ENCODE results near the gene OR6J1.

The OR6J1 gene

DNA sequence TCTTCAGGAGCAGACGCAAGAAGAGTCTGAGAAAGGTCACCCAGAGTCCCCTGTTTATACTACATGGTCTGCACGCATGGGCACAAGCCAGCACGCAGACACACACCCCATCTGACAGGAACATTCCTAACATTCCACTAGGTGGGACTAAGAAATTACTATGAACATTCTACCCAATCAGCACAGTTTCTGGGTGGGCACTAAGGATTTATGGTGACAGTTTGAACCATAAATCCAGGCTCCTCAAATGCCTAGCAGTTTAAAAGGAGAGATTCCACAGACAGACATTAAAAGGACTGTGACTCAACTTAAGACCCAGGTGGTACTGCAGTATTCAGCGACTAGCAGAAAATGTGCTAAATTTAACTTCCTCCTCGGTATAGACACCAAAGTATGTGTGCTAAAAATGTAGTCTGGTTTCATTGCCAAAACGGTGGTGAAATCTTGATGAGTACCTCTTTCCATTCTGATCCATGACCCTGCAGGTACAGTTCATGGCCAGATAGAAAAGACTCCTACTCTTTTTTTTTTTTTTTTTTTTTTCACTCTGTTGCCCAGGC, 29.8 kb downstream of the OR6J1 start (continued):
- TF ChIP-seq GLIS2 (tag by site-specific recombination; IDR thresholded peaks at IDR 0.05): no peak
- TF ChIP-seq ZFP41 (tag by site-specific recombination; IDR thresholded peaks at IDR 0.05; ENCODE audit: borderline replicate concordance): no peak
- TF ChIP-seq RBAK (tag by site-specific recombination; IDR thresholded peaks at IDR 0.05): no peak
- TF ChIP-seq ZNF624 (tag by site-specific recombination; IDR thresholded peaks at IDR 0.05): no peak
- no peak for TF ChIP-seq TRIM28 (IDR thresholded peaks at IDR 0.05; ENCODE audit: borderline replicate concordance, low read length)
- TF ChIP-seq ZNF510 (tag by site-specific recombination; IDR thresholded peaks at IDR 0.05; ENCODE audit: insufficient replicate concordance): no peak
- no peak for TF ChIP-seq ZNF529 (tag by site-specific recombination; IDR thresholded peaks at IDR 0.05; ENCODE audit: insufficient replicate concordance)
- TF ChIP-seq GFI1B (tag by site-specific recombination; IDR thresholded peaks at IDR 0.05): no peak
- TF ChIP-seq, protein P1, sequence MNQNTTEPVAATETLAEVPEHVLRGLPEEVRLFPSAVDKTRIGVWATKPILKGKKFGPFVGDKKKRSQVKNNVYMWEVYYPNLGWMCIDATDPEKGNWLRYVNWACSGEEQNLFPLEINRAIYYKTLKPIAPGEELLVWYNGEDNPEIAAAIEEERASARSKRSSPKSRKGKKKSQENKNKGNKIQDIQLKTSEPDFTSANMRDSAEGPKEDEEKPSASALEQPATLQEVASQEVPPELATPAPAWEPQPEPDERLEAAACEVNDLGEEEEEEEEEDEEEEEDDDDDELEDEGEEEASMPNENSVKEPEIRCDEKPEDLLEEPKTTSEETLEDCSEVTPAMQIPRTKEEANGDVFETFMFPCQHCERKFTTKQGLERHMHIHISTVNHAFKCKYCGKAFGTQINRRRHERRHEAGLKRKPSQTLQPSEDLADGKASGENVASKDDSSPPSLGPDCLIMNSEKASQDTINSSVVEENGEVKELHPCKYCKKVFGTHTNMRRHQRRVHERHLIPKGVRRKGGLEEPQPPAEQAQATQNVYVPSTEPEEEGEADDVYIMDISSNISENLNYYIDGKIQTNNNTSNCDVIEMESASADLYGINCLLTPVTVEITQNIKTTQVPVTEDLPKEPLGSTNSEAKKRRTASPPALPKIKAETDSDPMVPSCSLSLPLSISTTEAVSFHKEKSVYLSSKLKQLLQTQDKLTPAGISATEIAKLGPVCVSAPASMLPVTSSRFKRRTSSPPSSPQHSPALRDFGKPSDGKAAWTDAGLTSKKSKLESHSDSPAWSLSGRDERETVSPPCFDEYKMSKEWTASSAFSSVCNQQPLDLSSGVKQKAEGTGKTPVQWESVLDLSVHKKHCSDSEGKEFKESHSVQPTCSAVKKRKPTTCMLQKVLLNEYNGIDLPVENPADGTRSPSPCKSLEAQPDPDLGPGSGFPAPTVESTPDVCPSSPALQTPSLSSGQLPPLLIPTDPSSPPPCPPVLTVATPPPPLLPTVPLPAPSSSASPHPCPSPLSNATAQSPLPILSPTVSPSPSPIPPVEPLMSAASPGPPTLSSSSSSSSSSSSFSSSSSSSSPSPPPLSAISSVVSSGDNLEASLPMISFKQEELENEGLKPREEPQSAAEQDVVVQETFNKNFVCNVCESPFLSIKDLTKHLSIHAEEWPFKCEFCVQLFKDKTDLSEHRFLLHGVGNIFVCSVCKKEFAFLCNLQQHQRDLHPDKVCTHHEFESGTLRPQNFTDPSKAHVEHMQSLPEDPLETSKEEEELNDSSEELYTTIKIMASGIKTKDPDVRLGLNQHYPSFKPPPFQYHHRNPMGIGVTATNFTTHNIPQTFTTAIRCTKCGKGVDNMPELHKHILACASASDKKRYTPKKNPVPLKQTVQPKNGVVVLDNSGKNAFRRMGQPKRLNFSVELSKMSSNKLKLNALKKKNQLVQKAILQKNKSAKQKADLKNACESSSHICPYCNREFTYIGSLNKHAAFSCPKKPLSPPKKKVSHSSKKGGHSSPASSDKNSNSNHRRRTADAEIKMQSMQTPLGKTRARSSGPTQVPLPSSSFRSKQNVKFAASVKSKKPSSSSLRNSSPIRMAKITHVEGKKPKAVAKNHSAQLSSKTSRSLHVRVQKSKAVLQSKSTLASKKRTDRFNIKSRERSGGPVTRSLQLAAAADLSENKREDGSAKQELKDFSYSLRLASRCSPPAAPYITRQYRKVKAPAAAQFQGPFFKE (tag by site-specific recombination; IDR thresholded peaks at IDR 0.05; ENCODE audit: borderline replicate concordance): no peak
- TF ChIP-seq SCRT2 (tag by site-specific recombination; IDR thresholded peaks at IDR 0.05): no peak
- no peak for TF ChIP-seq ZNF791 (tag by site-specific recombination; IDR thresholded peaks at IDR 0.05)
- TF ChIP-seq ZSCAN30 (tag by site-specific recombination; IDR thresholded peaks at IDR 0.05): no peak
- TF ChIP-seq GLI2 (tag by site-specific recombination; IDR thresholded peaks at IDR 0.05; ENCODE audit: borderline replicate concordance, low read depth): no peak
- TF ChIP-seq, protein P2, sequence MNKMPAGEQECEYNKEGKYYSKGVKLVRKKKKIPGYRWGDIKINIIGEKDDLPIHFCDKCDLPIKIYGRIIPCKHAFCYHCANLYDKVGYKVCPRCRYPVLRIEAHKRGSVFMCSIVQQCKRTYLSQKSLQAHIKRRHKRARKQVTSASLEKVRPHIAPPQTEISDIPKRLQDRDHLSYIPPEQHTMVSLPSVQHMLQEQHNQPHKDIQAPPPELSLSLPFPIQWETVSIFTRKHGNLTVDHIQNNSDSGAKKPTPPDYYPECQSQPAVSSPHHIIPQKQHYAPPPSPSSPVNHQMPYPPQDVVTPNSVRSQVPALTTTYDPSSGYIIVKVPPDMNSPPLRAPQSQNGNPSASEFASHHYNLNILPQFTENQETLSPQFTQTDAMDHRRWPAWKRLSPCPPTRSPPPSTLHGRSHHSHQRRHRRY (tag by site-specific recombination; IDR thresholded peaks at IDR 0.05): no peak
- TF ChIP-seq, protein P3, sequence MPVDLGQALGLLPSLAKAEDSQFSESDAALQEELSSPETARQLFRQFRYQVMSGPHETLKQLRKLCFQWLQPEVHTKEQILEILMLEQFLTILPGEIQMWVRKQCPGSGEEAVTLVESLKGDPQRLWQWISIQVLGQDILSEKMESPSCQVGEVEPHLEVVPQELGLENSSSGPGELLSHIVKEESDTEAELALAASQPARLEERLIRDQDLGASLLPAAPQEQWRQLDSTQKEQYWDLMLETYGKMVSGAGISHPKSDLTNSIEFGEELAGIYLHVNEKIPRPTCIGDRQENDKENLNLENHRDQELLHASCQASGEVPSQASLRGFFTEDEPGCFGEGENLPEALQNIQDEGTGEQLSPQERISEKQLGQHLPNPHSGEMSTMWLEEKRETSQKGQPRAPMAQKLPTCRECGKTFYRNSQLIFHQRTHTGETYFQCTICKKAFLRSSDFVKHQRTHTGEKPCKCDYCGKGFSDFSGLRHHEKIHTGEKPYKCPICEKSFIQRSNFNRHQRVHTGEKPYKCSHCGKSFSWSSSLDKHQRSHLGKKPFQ (tag by site-specific recombination; IDR thresholded peaks at IDR 0.05): no peak
- TF ChIP-seq ZNF433 (tag by site-specific recombination; IDR thresholded peaks at IDR 0.05; ENCODE audit: low read depth): no peak
- no peak for TF ChIP-seq ZNF354C (tag by site-specific recombination; IDR thresholded peaks at IDR 0.05; ENCODE audit: borderline replicate concordance, low read depth)
- no peak for TF ChIP-seq HOXA7 (CRISPR knock-in tag; IDR thresholded peaks at IDR 0.05; ENCODE audit: borderline replicate concordance)
- TF ChIP-seq, protein P4, sequence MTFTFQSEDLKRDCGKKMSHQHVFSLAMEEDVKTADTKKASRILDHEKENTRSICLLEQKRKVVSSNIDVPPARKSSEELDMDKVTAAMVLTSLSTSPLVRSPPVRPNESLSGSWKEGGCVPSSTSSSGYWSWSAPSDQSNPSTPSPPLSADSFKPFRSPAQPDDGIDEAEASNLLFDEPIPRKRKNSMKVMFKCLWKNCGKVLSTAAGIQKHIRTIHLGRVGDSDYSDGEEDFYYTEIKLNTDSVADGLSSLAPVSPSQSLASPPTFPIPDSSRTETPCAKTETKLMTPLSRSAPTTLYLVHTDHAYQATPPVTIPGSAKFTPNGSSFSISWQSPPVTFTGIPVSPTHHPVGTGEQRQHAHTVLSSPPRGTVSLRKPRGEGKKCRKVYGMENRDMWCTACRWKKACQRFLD (tag by site-specific recombination; IDR thresholded peaks at IDR 0.05): no peak
- no peak for TF ChIP-seq ZNF19 (tag by site-specific recombination; IDR thresholded peaks at IDR 0.05; ENCODE audit: low read depth)
- TF ChIP-seq ZNF560 (tag by site-specific recombination; IDR thresholded peaks at IDR 0.05; ENCODE audit: borderline replicate concordance): no peak
- no peak for TF ChIP-seq ZNF747 (tag by site-specific recombination; IDR thresholded peaks at IDR 0.05)
- no peak for TF ChIP-seq IKZF3 (tag by site-specific recombination; IDR thresholded peaks at IDR 0.05)
- TF ChIP-seq ZNF23 (tag by site-specific recombination; IDR thresholded peaks at IDR 0.05; ENCODE audit: borderline replicate concordance): no peak
- no peak for TF ChIP-seq ZNF837 (tag by site-specific recombination; IDR thresholded peaks at IDR 0.05)
- no peak for TF ChIP-seq ZNF555 (tag by site-specific recombination; conservative IDR thresholded peaks at IDR 0.05)
- TF ChIP-seq ZNF10 (tag by site-specific recombination; IDR thresholded peaks at IDR 0.05): no peak
- TF ChIP-seq, protein P5, sequence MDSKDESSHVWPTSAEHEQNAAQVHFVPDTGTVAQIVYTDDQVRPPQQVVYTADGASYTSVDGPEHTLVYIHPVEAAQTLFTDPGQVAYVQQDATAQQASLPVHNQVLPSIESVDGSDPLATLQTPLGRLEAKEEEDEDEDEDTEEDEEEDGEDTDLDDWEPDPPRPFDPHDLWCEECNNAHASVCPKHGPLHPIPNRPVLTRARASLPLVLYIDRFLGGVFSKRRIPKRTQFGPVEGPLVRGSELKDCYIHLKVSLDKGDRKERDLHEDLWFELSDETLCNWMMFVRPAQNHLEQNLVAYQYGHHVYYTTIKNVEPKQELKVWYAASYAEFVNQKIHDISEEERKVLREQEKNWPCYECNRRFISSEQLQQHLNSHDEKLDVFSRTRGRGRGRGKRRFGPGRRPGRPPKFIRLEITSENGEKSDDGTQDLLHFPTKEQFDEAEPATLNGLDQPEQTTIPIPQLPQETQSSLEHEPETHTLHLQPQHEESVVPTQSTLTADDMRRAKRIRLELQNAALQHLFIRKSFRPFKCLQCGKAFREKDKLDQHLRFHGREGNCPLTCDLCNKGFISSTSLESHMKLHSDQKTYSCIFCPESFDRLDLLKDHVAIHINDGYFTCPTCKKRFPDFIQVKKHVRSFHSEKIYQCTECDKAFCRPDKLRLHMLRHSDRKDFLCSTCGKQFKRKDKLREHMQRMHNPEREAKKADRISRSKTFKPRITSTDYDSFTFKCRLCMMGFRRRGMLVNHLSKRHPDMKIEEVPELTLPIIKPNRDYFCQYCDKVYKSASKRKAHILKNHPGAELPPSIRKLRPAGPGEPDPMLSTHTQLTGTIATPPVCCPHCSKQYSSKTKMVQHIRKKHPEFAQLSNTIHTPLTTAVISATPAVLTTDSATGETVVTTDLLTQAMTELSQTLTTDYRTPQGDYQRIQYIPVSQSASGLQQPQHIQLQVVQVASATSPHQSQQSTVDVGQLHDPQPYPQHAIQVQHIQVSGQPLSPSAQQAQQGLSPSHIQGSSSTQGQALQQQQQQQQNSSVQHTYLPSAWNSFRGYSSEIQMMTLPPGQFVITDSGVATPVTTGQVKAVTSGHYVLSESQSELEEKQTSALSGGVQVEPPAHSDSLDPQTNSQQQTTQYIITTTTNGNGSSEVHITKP (tag by site-specific recombination; IDR thresholded peaks at IDR 0.05): 0 out of 2 replicates have a peak, but pooled peaks have one; percentile 42
